HEK293 (cell line): ENCODE results near the gene GALC.

Experiments used
- CTCF ChIA-PET: fragments of 350-600 bp; formaldehyde crosslinking; extraction: SDS; loops from one replicate; lab custom pipeline; 2021; ENCODE audit warnings: antibody characterized with exemption; lab: Yijun Ruan, JAX
- POLR2A ChIA-PET: fragments of 300-600 bp; formaldehyde crosslinking; extraction: SDS; loops from one replicate; lab custom pipeline; 2020; ENCODE audit warnings: antibody characterized with exemption, inconsistent platforms; lab: Yijun Ruan, JAX
- H3K27ac ChIP-seq: fragments of 200-500 bp; sonication (Bioruptor generic); 2 replicates; pipeline ENCODE4 v1.5.1; 2014; ENCODE audit warnings: low read depth, low read length, control low read depth, inconsistent platforms; ENCODE audit errors: extremely low read depth
- H3K36me3 ChIP-seq, 2 experiments: fragments of 200-500 bp in 1 of 2; sonication (Bioruptor generic) in 1 of 2; 1 replicate in 1 of 2; 2 replicates in 1 of 2; pipeline ENCODE4 v1.5.1; 2014 to 2017; ENCODE audit warnings: inconsistent platforms in 2 of 2, low read length in 2 of 2; ENCODE audit not compliant: control insufficient read depth in 2 of 2, insufficient read depth in 1 of 2
- H3K4me1 ChIP-seq: fragments of 200-500 bp; sonication (Bioruptor generic); 2 replicates; pipeline ENCODE4 v1.5.1; 2014; ENCODE audit warnings: mild to moderate bottlenecking, low read length, inconsistent platforms; ENCODE audit not compliant: control insufficient read depth, insufficient read depth
- H3K4me3 ChIP-seq: 2 replicates; pipeline ENCODE4 v1.5.1; 2011; ENCODE audit warnings: low read depth, mild to moderate bottlenecking, control low read depth, low read length, moderate library complexity
- H3K9me3 ChIP-seq: fragments of 200-500 bp; sonication (Bioruptor generic); 2 replicates; pipeline ENCODE4 v1.5.1; 2014; ENCODE audit warnings: low read depth, low read length, inconsistent platforms; ENCODE audit not compliant: control insufficient read depth, insufficient read depth
- EGR2 ChIP-seq: fragments of 450-650 bp; formaldehyde crosslinking; IDR thresholded peaks from 2 replicates; pipeline ENCODE4 v1.5.1; 2016; ENCODE audit warnings: low read depth, missing biosample characterization, missing genetic modification characterization
- IKZF3 ChIP-seq: fragments of 450-650 bp; IDR thresholded peaks from 2 replicates; pipeline ENCODE4 v1.5.0; 2018; ENCODE audit warnings: missing biosample characterization, mild to moderate bottlenecking, missing genetic modification characterization, moderate library complexity
- SP2 ChIP-seq: fragments of 450-650 bp; formaldehyde crosslinking; IDR thresholded peaks from 2 replicates; pipeline ENCODE4 v1.5.1; 2016; ENCODE audit warnings: missing biosample characterization, missing genetic modification characterization
- TCF7L2 ChIP-seq: IDR thresholded peaks from 2 replicates; pipeline ENCODE4 v1.6.1; 2011; ENCODE audit warnings: low read depth, mild to moderate bottlenecking, inconsistent platforms, low read length, moderate library complexity, borderline replicate concordance
- ZEB2 ChIP-seq: fragments of 450-650 bp; formaldehyde crosslinking; IDR thresholded peaks from 2 replicates; pipeline ENCODE4 v1.5.1; 2016; ENCODE audit warnings: missing biosample characterization, missing genetic modification characterization
- ZFP37 ChIP-seq: fragments of 450-650 bp; formaldehyde crosslinking; IDR thresholded peaks from 2 replicates; pipeline ENCODE4 v1.5.1; 2016; ENCODE audit warnings: missing biosample characterization, missing genetic modification characterization
- ZNF416 ChIP-seq: fragments of 450-650 bp; formaldehyde crosslinking; IDR thresholded peaks from 2 replicates; pipeline ENCODE4 v1.5.1; 2016; ENCODE audit warnings: missing biosample characterization, missing genetic modification characterization
- ZNF501 ChIP-seq: fragments of 450-650 bp; formaldehyde crosslinking; IDR thresholded peaks from 2 replicates; pipeline ENCODE4 v1.5.1; 2016; ENCODE audit warnings: missing biosample characterization, missing genetic modification characterization
- ZNF664 ChIP-seq: fragments of 450-650 bp; formaldehyde crosslinking; IDR thresholded peaks from 2 replicates; pipeline ENCODE4 v1.5.1; 2016; ENCODE audit warnings: missing biosample characterization, missing genetic modification characterization
- ZNF776 ChIP-seq: fragments of 450-650 bp; formaldehyde crosslinking; IDR thresholded peaks from 2 replicates; pipeline ENCODE4 v1.5.0; 2017; ENCODE audit warnings: missing biosample characterization, missing genetic modification characterization, borderline replicate concordance
- ZSCAN23 ChIP-seq: fragments of 450-650 bp; formaldehyde crosslinking; IDR thresholded peaks from 2 replicates; pipeline ENCODE4 v1.5.1; 2016; ENCODE audit warnings: missing biosample characterization, missing genetic modification characterization
- ZSCAN30 ChIP-seq: fragments of 450-650 bp; IDR thresholded peaks from 2 replicates; pipeline ENCODE4 v1.5.1; 2018; ENCODE audit warnings: missing biosample characterization, mild to moderate bottlenecking, missing genetic modification characterization, moderate library complexity
- TF ChIP-seq, protein P1 (sequence below): fragments of 450-650 bp; formaldehyde crosslinking; conservative IDR thresholded peaks from 2 replicates; pipeline ENCODE4 v1.5.1; 2016; ENCODE audit warnings: low read depth, missing biosample characterization, missing genetic modification characterization
- TF ChIP-seq, protein P2 (sequence below): fragments of 450-650 bp; formaldehyde crosslinking; IDR thresholded peaks from 2 replicates; pipeline ENCODE4 v1.5.1; 2016; ENCODE audit warnings: missing biosample characterization, missing genetic modification characterization, borderline replicate concordance
- TF ChIP-seq, protein P3 (sequence below): sonication (generic); formaldehyde crosslinking; IDR thresholded peaks from 2 replicates; pipeline ENCODE4 v1.8.1; 2022; ENCODE audit warnings: mild to moderate bottlenecking, moderate library complexity, missing genetic modification reagents
- TF ChIP-seq, protein P4 (sequence below): fragments of 450-650 bp; formaldehyde crosslinking; optimal IDR thresholded peaks from 2 replicates; pipeline ENCODE3; 2016; ENCODE audit warnings: missing biosample characterization, mild to moderate bottlenecking, missing genetic modification characterization
- TF ChIP-seq, protein P5 (sequence below): fragments of 450-650 bp; formaldehyde crosslinking; IDR thresholded peaks from 2 replicates; pipeline ENCODE4 v1.5.1; 2016; ENCODE audit warnings: missing biosample characterization, missing genetic modification characterization
- TF ChIP-seq, protein P6 (sequence below): fragments of 450-650 bp; formaldehyde crosslinking; IDR thresholded peaks from 2 replicates; pipeline ENCODE4 v1.5.1; 2017; ENCODE audit warnings: missing biosample characterization, missing genetic modification characterization
- TF ChIP-seq, protein P7 (sequence below): fragments of 450-650 bp; formaldehyde crosslinking; IDR thresholded peaks from 2 replicates; pipeline ENCODE4 v1.5.1; 2016; ENCODE audit warnings: missing biosample characterization, missing genetic modification characterization

The GALC gene

DNA sequence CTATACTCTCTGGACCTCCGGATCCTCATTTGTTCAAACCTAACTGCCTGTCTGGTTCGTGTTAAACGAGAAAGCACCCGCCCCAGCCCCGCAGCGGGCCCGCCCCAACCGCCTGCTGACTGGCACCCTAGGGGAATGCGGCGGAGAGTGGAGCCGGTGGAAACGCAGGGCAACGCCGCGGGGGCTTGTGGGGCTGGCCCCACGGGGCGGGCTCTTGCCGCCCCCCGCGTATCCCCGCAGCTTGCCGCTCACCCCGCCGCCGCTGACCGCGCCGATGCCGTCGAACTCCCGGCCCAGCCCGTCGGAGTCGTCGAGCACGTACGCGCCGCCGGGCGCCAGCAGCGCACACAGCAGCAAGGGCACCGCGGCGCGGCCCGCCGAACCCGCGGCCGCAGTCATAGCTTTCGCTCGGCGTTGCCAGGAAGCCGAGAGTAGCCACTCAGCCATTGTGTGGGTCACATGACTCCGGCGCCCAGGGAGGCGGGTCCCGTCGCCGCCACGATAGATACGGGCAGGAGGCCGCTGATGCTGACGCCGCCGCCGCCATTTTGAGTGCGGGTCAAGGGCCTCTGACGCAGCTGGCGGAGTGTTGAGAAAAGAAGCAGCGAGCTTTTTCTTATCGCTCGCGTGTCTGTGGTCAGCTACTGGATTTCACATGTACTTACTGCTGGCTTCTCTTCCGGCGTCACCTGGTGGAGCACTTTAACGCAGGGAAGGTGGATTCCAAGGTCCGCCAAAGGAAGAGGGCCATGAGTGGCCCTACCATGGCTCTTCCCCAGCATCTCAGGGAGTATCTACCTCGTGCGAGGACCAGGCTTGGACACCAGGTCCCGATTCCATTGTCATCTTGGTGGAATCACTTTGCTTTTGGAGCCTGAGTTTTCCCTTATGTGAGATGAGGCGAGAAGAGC is at the start of gene GALC (continued):
- TF ChIP-seq, protein P1, sequence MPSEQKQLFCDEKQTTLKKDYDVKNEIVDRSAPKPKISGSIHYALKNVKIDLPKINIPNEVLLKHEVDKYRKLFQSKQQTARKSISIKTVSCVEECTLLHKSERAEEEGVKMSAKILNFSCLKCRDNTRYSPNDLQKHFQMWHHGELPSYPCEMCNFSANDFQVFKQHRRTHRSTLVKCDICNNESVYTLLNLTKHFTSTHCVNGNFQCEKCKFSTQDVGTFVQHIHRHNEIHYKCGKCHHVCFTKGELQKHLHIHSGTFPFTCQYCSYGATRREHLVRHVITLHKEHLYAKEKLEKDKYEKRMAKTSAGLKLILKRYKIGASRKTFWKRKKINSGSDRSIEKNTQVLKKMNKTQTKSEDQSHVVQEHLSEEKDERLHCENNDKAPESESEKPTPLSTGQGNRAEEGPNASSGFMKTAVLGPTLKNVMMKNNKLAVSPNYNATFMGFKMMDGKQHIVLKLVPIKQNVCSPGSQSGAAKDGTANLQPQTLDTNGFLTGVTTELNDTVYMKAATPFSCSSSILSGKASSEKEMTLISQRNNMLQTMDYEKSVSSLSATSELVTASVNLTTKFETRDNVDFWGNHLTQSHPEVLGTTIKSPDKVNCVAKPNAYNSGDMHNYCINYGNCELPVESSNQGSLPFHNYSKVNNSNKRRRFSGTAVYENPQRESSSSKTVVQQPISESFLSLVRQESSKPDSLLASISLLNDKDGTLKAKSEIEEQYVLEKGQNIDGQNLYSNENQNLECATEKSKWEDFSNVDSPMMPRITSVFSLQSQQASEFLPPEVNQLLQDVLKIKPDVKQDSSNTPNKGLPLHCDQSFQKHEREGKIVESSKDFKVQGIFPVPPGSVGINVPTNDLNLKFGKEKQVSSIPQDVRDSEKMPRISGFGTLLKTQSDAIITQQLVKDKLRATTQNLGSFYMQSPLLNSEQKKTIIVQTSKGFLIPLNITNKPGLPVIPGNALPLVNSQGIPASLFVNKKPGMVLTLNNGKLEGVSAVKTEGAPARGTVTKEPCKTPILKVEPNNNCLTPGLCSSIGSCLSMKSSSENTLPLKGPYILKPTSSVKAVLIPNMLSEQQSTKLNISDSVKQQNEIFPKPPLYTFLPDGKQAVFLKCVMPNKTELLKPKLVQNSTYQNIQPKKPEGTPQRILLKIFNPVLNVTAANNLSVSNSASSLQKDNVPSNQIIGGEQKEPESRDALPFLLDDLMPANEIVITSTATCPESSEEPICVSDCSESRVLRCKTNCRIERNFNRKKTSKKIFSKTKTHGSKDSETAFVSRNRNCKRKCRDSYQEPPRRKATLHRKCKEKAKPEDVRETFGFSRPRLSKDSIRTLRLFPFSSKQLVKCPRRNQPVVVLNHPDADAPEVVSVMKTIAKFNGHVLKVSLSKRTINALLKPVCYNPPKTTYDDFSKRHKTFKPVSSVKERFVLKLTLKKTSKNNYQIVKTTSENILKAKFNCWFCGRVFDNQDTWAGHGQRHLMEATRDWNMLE: peak; percentile 53; the same call in 1 of the 2 replicates
- TF ChIP-seq, protein P2, sequence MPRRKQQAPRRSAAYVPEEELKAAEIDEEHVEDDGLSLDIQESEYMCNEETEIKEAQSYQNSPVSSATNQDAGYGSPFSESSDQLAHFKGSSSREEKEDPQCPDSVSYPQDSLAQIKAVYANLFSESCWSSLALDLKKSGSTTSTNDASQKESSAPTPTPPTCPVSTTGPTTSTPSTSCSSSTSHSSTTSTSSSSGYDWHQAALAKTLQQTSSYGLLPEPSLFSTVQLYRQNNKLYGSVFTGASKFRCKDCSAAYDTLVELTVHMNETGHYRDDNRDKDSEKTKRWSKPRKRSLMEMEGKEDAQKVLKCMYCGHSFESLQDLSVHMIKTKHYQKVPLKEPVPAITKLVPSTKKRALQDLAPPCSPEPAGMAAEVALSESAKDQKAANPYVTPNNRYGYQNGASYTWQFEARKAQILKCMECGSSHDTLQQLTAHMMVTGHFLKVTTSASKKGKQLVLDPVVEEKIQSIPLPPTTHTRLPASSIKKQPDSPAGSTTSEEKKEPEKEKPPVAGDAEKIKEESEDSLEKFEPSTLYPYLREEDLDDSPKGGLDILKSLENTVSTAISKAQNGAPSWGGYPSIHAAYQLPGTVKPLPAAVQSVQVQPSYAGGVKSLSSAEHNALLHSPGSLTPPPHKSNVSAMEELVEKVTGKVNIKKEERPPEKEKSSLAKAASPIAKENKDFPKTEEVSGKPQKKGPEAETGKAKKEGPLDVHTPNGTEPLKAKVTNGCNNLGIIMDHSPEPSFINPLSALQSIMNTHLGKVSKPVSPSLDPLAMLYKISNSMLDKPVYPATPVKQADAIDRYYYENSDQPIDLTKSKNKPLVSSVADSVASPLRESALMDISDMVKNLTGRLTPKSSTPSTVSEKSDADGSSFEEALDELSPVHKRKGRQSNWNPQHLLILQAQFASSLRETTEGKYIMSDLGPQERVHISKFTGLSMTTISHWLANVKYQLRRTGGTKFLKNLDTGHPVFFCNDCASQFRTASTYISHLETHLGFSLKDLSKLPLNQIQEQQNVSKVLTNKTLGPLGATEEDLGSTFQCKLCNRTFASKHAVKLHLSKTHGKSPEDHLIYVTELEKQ (tag by site-specific recombination): no peak
- TF ChIP-seq ZSCAN30: 0 out of 2 replicates have a peak, but pooled peaks have one; percentile 43
- no peak for TF ChIP-seq ZSCAN23
- TF ChIP-seq, protein P3, sequence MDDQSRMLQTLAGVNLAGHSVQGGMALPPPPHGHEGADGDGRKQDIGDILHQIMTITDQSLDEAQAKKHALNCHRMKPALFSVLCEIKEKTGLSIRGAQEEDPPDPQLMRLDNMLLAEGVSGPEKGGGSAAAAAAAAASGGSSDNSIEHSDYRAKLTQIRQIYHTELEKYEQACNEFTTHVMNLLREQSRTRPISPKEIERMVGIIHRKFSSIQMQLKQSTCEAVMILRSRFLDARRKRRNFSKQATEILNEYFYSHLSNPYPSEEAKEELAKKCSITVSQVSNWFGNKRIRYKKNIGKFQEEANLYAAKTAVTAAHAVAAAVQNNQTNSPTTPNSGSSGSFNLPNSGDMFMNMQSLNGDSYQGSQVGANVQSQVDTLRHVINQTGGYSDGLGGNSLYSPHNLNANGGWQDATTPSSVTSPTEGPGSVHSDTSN (CRISPR knock-in tag): peak; percentile 35; the same call in 1 of the 2 replicates
- TF ChIP-seq, protein P4, sequence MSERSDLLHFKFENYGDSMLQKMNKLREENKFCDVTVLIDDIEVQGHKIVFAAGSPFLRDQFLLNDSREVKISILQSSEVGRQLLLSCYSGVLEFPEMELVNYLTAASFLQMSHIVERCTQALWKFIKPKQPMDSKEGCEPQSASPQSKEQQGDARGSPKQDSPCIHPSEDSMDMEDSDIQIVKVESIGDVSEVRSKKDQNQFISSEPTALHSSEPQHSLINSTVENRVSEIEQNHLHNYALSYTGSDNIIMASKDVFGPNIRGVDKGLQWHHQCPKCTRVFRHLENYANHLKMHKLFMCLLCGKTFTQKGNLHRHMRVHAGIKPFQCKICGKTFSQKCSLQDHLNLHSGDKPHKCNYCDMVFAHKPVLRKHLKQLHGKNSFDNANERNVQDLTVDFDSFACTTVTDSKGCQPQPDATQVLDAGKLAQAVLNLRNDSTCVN (tag by site-specific recombination): peak; percentile 56

DNA sequence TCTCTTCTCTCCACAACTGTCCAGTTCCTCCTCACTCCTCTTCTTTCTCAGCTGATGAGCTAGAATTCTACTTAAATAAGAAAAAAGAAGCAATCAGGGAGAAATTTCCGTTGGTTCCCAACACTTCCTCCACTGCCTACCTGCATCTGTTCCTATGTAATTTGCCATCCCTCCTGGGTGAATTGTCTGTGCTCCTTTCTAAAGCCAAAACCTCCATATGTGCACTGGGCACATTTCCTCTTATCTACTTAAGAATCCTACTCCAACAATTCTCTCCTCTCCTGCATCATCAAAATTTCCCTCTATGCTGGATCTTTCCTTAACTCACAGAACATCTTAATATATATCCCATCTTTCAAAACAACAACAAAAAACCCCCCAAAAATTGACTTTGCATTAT is 47.2 kb upstream of the GALC start:
- H3K4me1 ChIP-seq: no peaks in the 10 kb centered on the region
- H3K4me3 ChIP-seq: no peak overlapping the region
- H3K27ac ChIP-seq: no peak overlapping the region
- no peaks in the 10 kb centered on the region for H3K9me3 ChIP-seq
- POLR2A ChIA-PET: no interaction called here
- CTCF ChIA-PET: interaction anchor here (1.0 kb wide), 1 partner anchor 128 kb away, joined by 3 read pairs; no protein-coding TSS in a partner anchor
- no peaks in the 10 kb centered on the region for H3K36me3 ChIP-seq
- TF ChIP-seq ZFP37: no peak
- no peak for TF ChIP-seq IKZF3 (tag by site-specific recombination)
- no peak for TF ChIP-seq ZNF664
- TF ChIP-seq, protein P5, sequence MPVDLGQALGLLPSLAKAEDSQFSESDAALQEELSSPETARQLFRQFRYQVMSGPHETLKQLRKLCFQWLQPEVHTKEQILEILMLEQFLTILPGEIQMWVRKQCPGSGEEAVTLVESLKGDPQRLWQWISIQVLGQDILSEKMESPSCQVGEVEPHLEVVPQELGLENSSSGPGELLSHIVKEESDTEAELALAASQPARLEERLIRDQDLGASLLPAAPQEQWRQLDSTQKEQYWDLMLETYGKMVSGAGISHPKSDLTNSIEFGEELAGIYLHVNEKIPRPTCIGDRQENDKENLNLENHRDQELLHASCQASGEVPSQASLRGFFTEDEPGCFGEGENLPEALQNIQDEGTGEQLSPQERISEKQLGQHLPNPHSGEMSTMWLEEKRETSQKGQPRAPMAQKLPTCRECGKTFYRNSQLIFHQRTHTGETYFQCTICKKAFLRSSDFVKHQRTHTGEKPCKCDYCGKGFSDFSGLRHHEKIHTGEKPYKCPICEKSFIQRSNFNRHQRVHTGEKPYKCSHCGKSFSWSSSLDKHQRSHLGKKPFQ (tag by site-specific recombination): no peak
- no peak for TF ChIP-seq ZNF776 (tag by site-specific recombination)
- TF ChIP-seq, protein P6, sequence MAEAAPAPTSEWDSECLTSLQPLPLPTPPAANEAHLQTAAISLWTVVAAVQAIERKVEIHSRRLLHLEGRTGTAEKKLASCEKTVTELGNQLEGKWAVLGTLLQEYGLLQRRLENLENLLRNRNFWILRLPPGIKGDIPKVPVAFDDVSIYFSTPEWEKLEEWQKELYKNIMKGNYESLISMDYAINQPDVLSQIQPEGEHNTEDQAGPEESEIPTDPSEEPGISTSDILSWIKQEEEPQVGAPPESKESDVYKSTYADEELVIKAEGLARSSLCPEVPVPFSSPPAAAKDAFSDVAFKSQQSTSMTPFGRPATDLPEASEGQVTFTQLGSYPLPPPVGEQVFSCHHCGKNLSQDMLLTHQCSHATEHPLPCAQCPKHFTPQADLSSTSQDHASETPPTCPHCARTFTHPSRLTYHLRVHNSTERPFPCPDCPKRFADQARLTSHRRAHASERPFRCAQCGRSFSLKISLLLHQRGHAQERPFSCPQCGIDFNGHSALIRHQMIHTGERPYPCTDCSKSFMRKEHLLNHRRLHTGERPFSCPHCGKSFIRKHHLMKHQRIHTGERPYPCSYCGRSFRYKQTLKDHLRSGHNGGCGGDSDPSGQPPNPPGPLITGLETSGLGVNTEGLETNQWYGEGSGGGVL (tag by site-specific recombination): no peak
- TF ChIP-seq TCF7L2: no peak
- no peak for TF ChIP-seq EGR2
- no peak for TF ChIP-seq SP2
- no peak for TF ChIP-seq ZNF416 (tag by site-specific recombination)
- no peak for TF ChIP-seq ZEB2 (tag by site-specific recombination)
- TF ChIP-seq, protein P7, sequence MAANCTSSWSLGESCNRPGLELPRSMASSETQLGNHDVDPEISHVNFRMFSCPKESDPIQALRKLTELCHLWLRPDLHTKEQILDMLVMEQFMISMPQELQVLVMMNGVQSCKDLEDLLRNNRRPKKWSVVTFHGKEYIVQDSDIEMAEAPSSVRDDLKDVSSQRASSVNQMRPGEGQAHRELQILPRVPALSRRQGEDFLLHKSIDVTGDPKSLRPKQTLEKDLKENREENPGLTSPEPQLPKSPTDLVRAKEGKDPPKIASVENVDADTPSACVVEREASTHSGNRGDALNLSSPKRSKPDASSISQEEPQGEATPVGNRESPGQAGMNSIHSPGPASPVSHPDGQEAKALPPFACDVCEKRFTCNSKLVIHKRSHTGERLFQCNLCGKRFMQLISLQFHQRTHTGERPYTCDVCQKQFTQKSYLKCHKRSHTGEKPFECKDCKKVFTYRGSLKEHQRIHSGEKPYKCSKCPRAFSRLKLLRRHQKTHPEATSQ (tag by site-specific recombination): no peak
- TF ChIP-seq ZNF501 (tag by site-specific recombination): no peak
